MM.1S (cell line): Measurements from ENCODE around the gene SH3PXD2A.
"Not testable (repeated sequence)": the region's sequence is repeated elsewhere in the genome, so short reads cannot be mapped to it uniquely, and the experiment has no call there.

Source experiments
- DNase-seq: peaks from one replicate; pipeline ENCODE4 v3.0.0-alpha.2; 2015
- H2AFZ ChIP-seq: fragments of 300-600 bp; sonication (generic); 2 replicates; pipeline ENCODE4 v1.6.0; 2016; ENCODE audit warnings: antibody characterized with exemption, low read length
- H3F3A ChIP-seq: fragments of 300-600 bp; sonication (generic); 2 replicates; pipeline ENCODE4 v1.6.1; 2016; ENCODE audit warnings: mild to moderate bottlenecking, antibody characterized with exemption, low read length, moderate library complexity, mixed read lengths; ENCODE audit not compliant: insufficient read depth
- H3K27ac ChIP-seq: fragments of 300-600 bp; sonication (generic); 2 replicates; pipeline ENCODE4 v1.5.1; 2016; ENCODE audit warnings: mild to moderate bottlenecking, low read length
- H3K27me3 ChIP-seq: fragments of 300-600 bp; sonication (generic); replicated peaks from 2 replicates; pipeline ENCODE4 v1.6.0; 2016; ENCODE audit warnings: low read length; ENCODE audit not compliant: insufficient read depth
- H3K36me3 ChIP-seq: fragments of 300-600 bp; sonication (generic); replicated peaks from 2 replicates; pipeline ENCODE4 v1.6.1; 2016; ENCODE audit warnings: mild to moderate bottlenecking, low read length, mixed read lengths; ENCODE audit not compliant: insufficient read depth
- H3K4me1 ChIP-seq: fragments of 300-600 bp; sonication (generic); 2 replicates; pipeline ENCODE4 v1.6.1; 2016; ENCODE audit warnings: low read length, mixed read lengths
- H3K4me2 ChIP-seq: fragments of 300-600 bp; sonication (generic); 2 replicates; pipeline ENCODE4 v1.6.0; 2016; ENCODE audit warnings: low read depth, low read length
- H3K4me3 ChIP-seq: fragments of 300-600 bp; sonication (generic); 2 replicates; pipeline ENCODE4 v1.5.1; 2016; ENCODE audit warnings: low read length, mixed read lengths
- H3K79me2 ChIP-seq: fragments of 300-600 bp; sonication (generic); 2 replicates; pipeline ENCODE4 v1.6.1; 2016; ENCODE audit warnings: mixed run types, low read length, mixed read lengths
- H3K9ac ChIP-seq: fragments of 300-600 bp; sonication (generic); 2 replicates; pipeline ENCODE4 v1.6.1; 2016; ENCODE audit warnings: low read length, mixed read lengths
- H3K9me2 ChIP-seq: fragments of 300-600 bp; sonication (generic); replicated peaks from 2 replicates; pipeline ENCODE4 v1.6.1; 2016; ENCODE audit warnings: mild to moderate bottlenecking, low read length, mixed read lengths; ENCODE audit not compliant: insufficient read depth
- H3K9me3 ChIP-seq: fragments of 300-600 bp; sonication (generic); replicated peaks from 2 replicates; pipeline ENCODE4 v1.6.1; 2016; ENCODE audit warnings: mild to moderate bottlenecking, low read length, mixed read lengths; ENCODE audit not compliant: insufficient read depth
- H4K20me1 ChIP-seq: fragments of 300-600 bp; sonication (generic); 2 replicates; pipeline ENCODE4 v1.6.1; 2016; ENCODE audit warnings: mild to moderate bottlenecking, low read length, moderate library complexity, mixed read lengths; ENCODE audit not compliant: insufficient read depth
- EZH2 ChIP-seq: fragments of 300-600 bp; sonication (generic); optimal IDR thresholded peaks from 2 replicates; pipeline ENCODE3; 2017; ENCODE audit warnings: low read depth, mild to moderate bottlenecking, antibody characterized with exemption, low read length, mixed read lengths
- EZH2phosphoT487 ChIP-seq: fragments of 300-600 bp; sonication (generic); IDR thresholded peaks from 2 replicates; pipeline ENCODE4 v1.6.1; 2018; ENCODE audit warnings: antibody characterized with exemption, low read length
- TF ChIP-seq, protein P1 (sequence below): fragments of 300-600 bp; sonication (generic); IDR thresholded peaks from 2 replicates; pipeline ENCODE4 v1.5.1; 2016; ENCODE audit warnings: antibody characterized with exemption, low read length, mixed read lengths

SH3PXD2A gene

GRCh38 chr10:103610921-103611511 lies 244.4 kb downstream of the SH3PXD2A start:
- DNase-seq, result no peak
- H4K20me1 ChIP-seq, result no peaks in the 10 kb centered on the region
- H3F3A ChIP-seq, result no peaks in the 10 kb centered on the region
- H3K9me2 ChIP-seq, result no peaks in the 10 kb centered on the region
- H3K4me2 ChIP-seq, result no peak overlapping the region
- H3K27me3 ChIP-seq, result no peaks in the 10 kb centered on the region
- TF ChIP-seq, protein P1, sequence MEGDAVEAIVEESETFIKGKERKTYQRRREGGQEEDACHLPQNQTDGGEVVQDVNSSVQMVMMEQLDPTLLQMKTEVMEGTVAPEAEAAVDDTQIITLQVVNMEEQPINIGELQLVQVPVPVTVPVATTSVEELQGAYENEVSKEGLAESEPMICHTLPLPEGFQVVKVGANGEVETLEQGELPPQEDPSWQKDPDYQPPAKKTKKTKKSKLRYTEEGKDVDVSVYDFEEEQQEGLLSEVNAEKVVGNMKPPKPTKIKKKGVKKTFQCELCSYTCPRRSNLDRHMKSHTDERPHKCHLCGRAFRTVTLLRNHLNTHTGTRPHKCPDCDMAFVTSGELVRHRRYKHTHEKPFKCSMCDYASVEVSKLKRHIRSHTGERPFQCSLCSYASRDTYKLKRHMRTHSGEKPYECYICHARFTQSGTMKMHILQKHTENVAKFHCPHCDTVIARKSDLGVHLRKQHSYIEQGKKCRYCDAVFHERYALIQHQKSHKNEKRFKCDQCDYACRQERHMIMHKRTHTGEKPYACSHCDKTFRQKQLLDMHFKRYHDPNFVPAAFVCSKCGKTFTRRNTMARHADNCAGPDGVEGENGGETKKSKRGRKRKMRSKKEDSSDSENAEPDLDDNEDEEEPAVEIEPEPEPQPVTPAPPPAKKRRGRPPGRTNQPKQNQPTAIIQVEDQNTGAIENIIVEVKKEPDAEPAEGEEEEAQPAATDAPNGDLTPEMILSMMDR, result no peak
- TF ChIP-seq EZH2phosphoT487, result no peak
- TF ChIP-seq EZH2, result no peak
- H2AFZ ChIP-seq, result no peak overlapping the region
- no peaks in the 10 kb centered on the region for H3K79me2 ChIP-seq
- H3K36me3 ChIP-seq, result no peaks in the 10 kb centered on the region
- H3K9me3 ChIP-seq, result no peaks in the 10 kb centered on the region
- H3K4me3 ChIP-seq, result no peak overlapping the region
- H3K27ac ChIP-seq, result no peak overlapping the region
- H3K9ac ChIP-seq, result no peak overlapping the region
- H3K4me1 ChIP-seq, result no peaks in the 10 kb centered on the region

DNA sequence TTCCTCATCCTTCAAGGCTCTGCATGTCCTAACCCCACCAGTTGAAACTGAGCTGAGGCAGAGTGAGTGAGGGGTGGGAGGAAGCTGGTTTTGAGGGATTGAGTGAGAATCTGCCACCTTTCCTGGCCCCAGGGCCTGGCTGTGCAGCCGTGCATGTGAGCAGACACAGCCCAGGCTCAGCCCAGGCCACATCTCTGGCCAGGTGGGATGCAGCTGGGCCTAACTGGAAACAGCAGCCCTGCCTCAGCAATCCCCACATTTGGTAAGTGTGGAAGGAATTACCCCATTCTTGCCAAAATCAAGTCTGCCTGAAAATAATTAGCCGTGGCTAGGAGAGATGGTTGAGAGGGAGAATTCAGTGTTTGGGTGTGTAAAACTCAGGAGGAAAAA lies 245.3 kb downstream of the SH3PXD2A start:
- no peak overlapping the region for H3K4me2 ChIP-seq

DNA sequence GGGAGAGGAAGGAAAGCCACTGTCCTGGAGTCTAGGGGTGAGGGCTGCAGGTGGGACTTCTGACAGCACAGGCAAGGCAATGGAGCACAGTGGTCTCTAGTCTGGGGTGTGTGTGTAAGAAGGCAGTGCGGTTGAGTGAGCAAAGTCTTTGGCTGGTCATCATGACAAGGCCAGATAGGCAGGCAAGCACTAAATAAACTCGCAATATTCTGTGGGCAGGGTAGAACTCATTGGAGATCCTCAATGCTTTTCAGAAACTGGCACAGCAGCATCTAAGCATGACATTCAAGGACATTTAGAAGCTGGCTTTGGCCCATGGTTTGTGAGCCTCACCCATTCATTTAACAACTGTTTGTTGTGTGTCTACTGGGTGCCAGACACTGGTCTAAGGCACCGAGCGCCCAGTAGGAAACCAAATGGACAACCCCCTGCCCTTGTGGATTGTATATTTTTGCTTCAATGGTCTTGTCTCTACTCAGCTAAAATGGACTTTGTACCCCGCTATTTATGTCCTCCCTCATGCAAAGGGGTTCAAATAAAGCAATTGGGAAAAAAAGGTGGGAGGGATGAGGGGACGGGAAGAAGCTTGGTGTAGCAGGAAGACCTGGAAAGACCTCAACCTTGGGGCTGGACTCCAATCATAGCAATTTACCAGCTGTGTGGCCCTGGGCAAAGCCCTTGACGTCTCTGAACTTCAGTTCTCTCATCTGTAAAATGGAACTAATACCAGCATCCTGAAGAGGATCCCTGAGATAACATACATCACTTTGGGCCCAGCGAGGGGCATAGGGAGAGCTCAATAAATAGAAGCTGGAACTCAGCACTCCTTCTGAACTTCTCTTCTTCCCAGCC lies 245.9 kb downstream of the SH3PXD2A start:
- Histone ChIP-seq H3K27ac (no peak overlapping the region), H3K27me3 (no peaks in the 10 kb centered on the region), H3K9ac (no peak overlapping the region), H3K79me2 (no peaks in the 10 kb centered on the region), H3K9me3 (no peaks in the 10 kb centered on the region), H4K20me1 (no peaks in the 10 kb centered on the region), H3K9me2 (no peaks in the 10 kb centered on the region), H3K4me3 (no peak overlapping the region), H3K36me3 (no peaks in the 10 kb centered on the region), H3K4me2 (no peak overlapping the region), H3F3A (no peaks in the 10 kb centered on the region), H2AFZ (no peak overlapping the region), H3K4me1 (no peaks in the 10 kb centered on the region)
- TF ChIP-seq EZH2phosphoT487, result no peak
- TF ChIP-seq EZH2, result no peak
- TF ChIP-seq, protein P1, result no peak
- DNase-seq, result no peak

More for the DNA sequence above, 245.3 kb downstream of the SH3PXD2A start:
- no peaks in the 10 kb centered on the region for H3K27me3 ChIP-seq
- H3K9me2 ChIP-seq, result no peaks in the 10 kb centered on the region
- H3K36me3 ChIP-seq, result no peaks in the 10 kb centered on the region
- TF ChIP-seq EZH2 (no peak), EZH2phosphoT487 (no peak)
- TF ChIP-seq, protein P1, result no peak
- no peaks in the 10 kb centered on the region for H3F3A ChIP-seq
- no peak overlapping the region for H3K27ac ChIP-seq
- DNase-seq, result no peak
- no peaks in the 10 kb centered on the region for H3K4me1 ChIP-seq
- no peak overlapping the region for H2AFZ ChIP-seq
- no peak overlapping the region for H3K4me3 ChIP-seq
- H3K79me2 ChIP-seq, result no peaks in the 10 kb centered on the region
- no peaks in the 10 kb centered on the region for H3K9me3 ChIP-seq
- H4K20me1 ChIP-seq, result no peaks in the 10 kb centered on the region
- H3K9ac ChIP-seq, result no peak overlapping the region

DNA sequence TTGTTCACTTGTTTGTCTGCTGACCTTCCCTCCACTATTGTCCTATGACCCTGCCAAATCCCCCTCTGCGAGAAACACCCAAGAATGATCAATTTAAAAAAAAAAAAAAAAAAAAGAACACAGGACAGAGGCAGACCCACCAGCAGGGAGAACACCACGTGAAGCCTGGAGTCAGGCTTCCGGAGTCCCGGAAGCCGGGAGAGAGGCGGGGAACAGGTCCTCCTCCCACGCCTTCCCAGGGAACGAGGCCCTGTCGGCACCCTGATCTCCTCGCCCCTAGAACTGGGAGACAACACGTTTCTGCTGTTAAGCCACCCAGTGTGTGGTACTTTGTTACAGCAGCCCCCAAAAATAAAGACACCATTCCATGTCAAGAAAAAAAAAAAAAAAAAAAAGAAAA lies 247.3 kb downstream of the SH3PXD2A start:
- H3K27ac ChIP-seq, DNase-seq, H3K4me3 ChIP-seq, H3K27me3 ChIP-seq, H3K4me2 ChIP-seq, H3K4me1 ChIP-seq, H3K9me2 ChIP-seq, H4K20me1 ChIP-seq, H3K9me3 ChIP-seq, H2AFZ ChIP-seq, H3K36me3 ChIP-seq, H3K9ac ChIP-seq, H3F3A ChIP-seq, H3K79me2 ChIP-seq: not testable (repeated sequence)

DNA sequence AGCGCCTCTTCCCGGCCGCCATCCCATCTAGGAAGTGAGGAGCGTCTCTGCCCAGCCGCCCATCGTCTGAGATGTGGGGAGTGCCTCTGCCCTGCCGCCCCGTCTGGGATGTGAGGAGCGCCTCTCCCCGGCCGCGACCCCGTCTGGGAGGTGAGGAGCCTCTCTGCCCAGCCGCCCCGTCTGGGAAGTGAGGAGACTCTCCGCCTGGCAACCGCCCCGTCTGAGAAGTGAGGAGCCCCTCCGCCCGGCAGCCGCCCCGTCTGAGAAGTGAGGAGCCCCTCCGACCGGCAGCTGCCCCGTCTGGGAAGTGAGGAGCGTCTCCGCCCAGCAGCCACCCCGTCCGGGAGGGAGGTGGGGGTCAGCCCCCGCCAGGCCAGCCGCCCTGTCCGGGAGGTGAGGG lies 248.3 kb downstream of the SH3PXD2A start:
- H3K27ac ChIP-seq, H3K79me2 ChIP-seq, H3K9ac ChIP-seq, H3K9me2 ChIP-seq, H3K4me1 ChIP-seq, H3K4me2 ChIP-seq, H4K20me1 ChIP-seq, H2AFZ ChIP-seq, H3F3A ChIP-seq, DNase-seq, H3K27me3 ChIP-seq, H3K9me3 ChIP-seq, H3K4me3 ChIP-seq, H3K36me3 ChIP-seq: not testable (repeated sequence)
